ENCODE measurements around the gene GALNT16. TPM values are rescaled to one million over a fixed set of nuclear protein-coding genes. Genes with fewer than 3 reads are reported as not detected.
A peak's percentile ranks its signal among the peaks of the same experiment; 100 is the strongest.

The GALNT16 gene
- total and polyA plus RNA-seq, 2 donors (not counting 3 experiments of a cell fraction or from before 2014, with no cell fraction given) = 0.39 to 0.49 TPM

GRCh38 chr14:69346710-69347109 is 86.8 kb downstream of the GALNT16 start:
- no peaks in the 10 kb centered on the region for H3K9me3 ChIP-seq (replicated peaks; ENCODE audit: control insufficient read depth, insufficient read depth, low read length)
- no peak overlapping the region for H2AFZ ChIP-seq (ENCODE audit: low read depth, low read length)
- intact Hi-C loops (cut with micrococcal nuclease) (loop anchor here (1.0 kb wide), 3 partner anchors 85 to 217 kb away; no protein-coding TSS in a partner anchor), dilution Hi-C loops (cut with MboI; ENCODE audit: extremely low pct_ligation_motif_present, low sequenced_read_pairs) (no loop called here)
- no peaks in the 10 kb centered on the region for H3K36me3 ChIP-seq (ENCODE audit: control insufficient read depth in 2 of 2, extremely low read depth in 1 of 2, insufficient read depth in 2 of 2, low read length in 2 of 2)
- no peaks in the 10 kb centered on the region for H3K79me2 ChIP-seq (ENCODE audit: control insufficient read depth, insufficient read depth, low read length)
- CTCF ChIA-PET = interaction anchor here (0.6 to 8.0 kb wide), 26 partner anchors 9 to 484 kb away, joined by 3 to 78 read pairs (median 4); partner anchors contain the start of gene GALNT16
- no peaks in the 10 kb centered on the region for H3K9me1 ChIP-seq (replicated peaks; ENCODE audit: control insufficient read depth, extremely low read depth, insufficient read depth, low read length)
- H3K27ac ChIP-seq (ENCODE audit: insufficient read depth, low read depth, low read length) = no peak overlapping the region
- DNase-seq (ENCODE audit: low read depth, low spot score) = peak; percentile 19
- FAIRE-seq = peak; percentile 66
- no peak overlapping the region for H3K4me2 ChIP-seq (ENCODE audit: insufficient read depth, low read length)
- no TSS peak for BruUV-seq (replicated peaks)
- H3K4me1 ChIP-seq (ENCODE audit: control insufficient read depth, extremely low read depth, insufficient read depth, low read length) = no peaks in the 10 kb centered on the region
- H3K9ac ChIP-seq (replicated peaks; ENCODE audit: extremely low read depth, insufficient read depth, low read length) = no peak overlapping the region
- TF ChIP-seq CTCF (IDR thresholded peaks at IDR 0.05; ENCODE audit: extremely low read depth in 1 of 2, insufficient read depth in 1 of 2, low read depth in 1 of 2, low read length in 2 of 2) (peak; percentile 70 to 84), EZH2 (IDR thresholded peaks at IDR 0.05; ENCODE audit: borderline replicate concordance, low read depth, low read length, severe bottlenecking) (no peak), FOS (IDR thresholded peaks at IDR 0.05; ENCODE audit: borderline replicate concordance, insufficient read depth, low read length) (no peak)
- H3K4me3 ChIP-seq (replicated peaks in 1 of 3; ENCODE audit: insufficient read depth in 1 of 3, low read depth in 1 of 3, low read length in 3 of 3) = no peak overlapping the region
- no peaks in the 10 kb centered on the region for H4K20me1 ChIP-seq (replicated peaks; ENCODE audit: control insufficient read depth, extremely low read depth, insufficient read depth, low read length)
- peaks cover 3 to 8% of the 10 kb centered on the region in 2 experiments for H3K27me3 ChIP-seq (ENCODE audit: control insufficient read depth in 2 of 2, insufficient read depth in 2 of 2, low read length in 2 of 2)
- POLR2A ChIA-PET = no interaction called here

GRCh38 chr14:69349091-69349777 is 89.3 kb downstream of the GALNT16 start:
- POLR2A ChIA-PET = no interaction called here
- peaks cover 2 to 3% of the 10 kb centered on the region in 2 experiments for H3K27me3 ChIP-seq (ENCODE audit: control insufficient read depth in 2 of 2, insufficient read depth in 2 of 2, low read length in 2 of 2)
- no peak for DNase-seq (ENCODE audit: low read depth, low spot score)
- no peak overlapping the region for H3K4me3 ChIP-seq (replicated peaks in 1 of 3; ENCODE audit: insufficient read depth in 1 of 3, low read depth in 1 of 3, low read length in 3 of 3)
- H4K20me1 ChIP-seq (replicated peaks; ENCODE audit: control insufficient read depth, extremely low read depth, insufficient read depth, low read length) = no peaks in the 10 kb centered on the region
- no peaks in the 10 kb centered on the region for H3K9me3 ChIP-seq (replicated peaks; ENCODE audit: control insufficient read depth, insufficient read depth, low read length)
- H3K4me2 ChIP-seq (ENCODE audit: insufficient read depth, low read length) = no peak overlapping the region
- H3K27ac ChIP-seq (ENCODE audit: insufficient read depth, low read depth, low read length) = no peak overlapping the region
- H3K9me1 ChIP-seq (replicated peaks; ENCODE audit: control insufficient read depth, extremely low read depth, insufficient read depth, low read length) = no peaks in the 10 kb centered on the region
- CTCF ChIA-PET = interaction anchor here (8.0 kb wide), 1 partner anchor 108 kb away, joined by 78 read pairs; no protein-coding TSS in a partner anchor
- no peaks in the 10 kb centered on the region for H3K36me3 ChIP-seq (ENCODE audit: control insufficient read depth in 2 of 2, extremely low read depth in 1 of 2, insufficient read depth in 2 of 2, low read length in 2 of 2)
- no peak for FAIRE-seq
- H3K79me2 ChIP-seq (ENCODE audit: control insufficient read depth, insufficient read depth, low read length) = no peaks in the 10 kb centered on the region
- intact Hi-C loops (cut with micrococcal nuclease) (no loop called here), dilution Hi-C loops (cut with MboI; ENCODE audit: extremely low pct_ligation_motif_present, low sequenced_read_pairs) (no loop called here)
- no TSS peak for BruUV-seq (replicated peaks)
- H3K4me1 ChIP-seq (ENCODE audit: control insufficient read depth, extremely low read depth, insufficient read depth, low read length) = no peaks in the 10 kb centered on the region
- H2AFZ ChIP-seq (ENCODE audit: low read depth, low read length) = no peak overlapping the region
- H3K9ac ChIP-seq (replicated peaks; ENCODE audit: extremely low read depth, insufficient read depth, low read length) = no peak overlapping the region
- TF ChIP-seq FOS (IDR thresholded peaks at IDR 0.05; ENCODE audit: borderline replicate concordance, insufficient read depth, low read length) = no peak
- no peak for TF ChIP-seq EZH2 (IDR thresholded peaks at IDR 0.05; ENCODE audit: borderline replicate concordance, low read depth, low read length, severe bottlenecking)
- no peak for TF ChIP-seq GATA2 (IDR thresholded peaks at IDR 0.05; ENCODE audit: insufficient read depth, insufficient read length, low read depth, low read length)
- no peak for TF ChIP-seq CTCF (IDR thresholded peaks at IDR 0.05; ENCODE audit: extremely low read depth in 1 of 2, insufficient read depth in 1 of 2, low read depth in 1 of 2, low read length in 2 of 2)
- TF ChIP-seq MYC (IDR thresholded peaks at IDR 0.05; ENCODE audit: low read depth, low read length) = no peak
- no peak for TF ChIP-seq POLR2A (IDR thresholded peaks at IDR 0.05; ENCODE audit: low read depth, low read length)
- TF ChIP-seq JUN (IDR thresholded peaks at IDR 0.05; ENCODE audit: borderline replicate concordance, insufficient read depth, insufficient read length, low read depth) = no peak
- no peak for TF ChIP-seq POLR2AphosphoS5 (IDR thresholded peaks at IDR 0.05; ENCODE audit: insufficient read depth, low read depth, low read length)
- TF ChIP-seq MAX (IDR thresholded peaks at IDR 0.05; ENCODE audit: insufficient read depth, insufficient read length) = no peak

All from endothelial cell of umbilical vein (primary cell).